ENCODE measurements around the gene MAZ. TPM values are rescaled to one million over a fixed set of nuclear protein-coding genes. Genes with fewer than 3 reads are reported as not detected.

MAZ gene
- total and polyA plus RNA-seq, 7 experiments from 2014 or later, result 36.9 to 424 (median 202) TPM

Other genes with a start within 250 kb of the MAZ start
- gene SPN, start 143.3 kb upstream of the MAZ start, total RNA-seq, result 100 to 1,000 TPM in 4 of 5 experiments, 10 to 100 TPM in 1; 79.5 to 333 (median 124) TPM
- gene SPN, start 143.3 kb upstream of the MAZ start, polyA plus RNA-seq, result 100 to 1,000 TPM in 1 of 2 donors, 10 to 100 TPM in 1; 96.0 to 183 TPM
- gene QPRT, start 127.3 kb upstream of the MAZ start, total RNA-seq, result 1 to 10 TPM in 3 of 5 experiments, under 1 TPM in 2; 0.57 to 6.5 (median 1.4) TPM
- gene QPRT, start 127.3 kb upstream of the MAZ start, polyA plus RNA-seq, result under 1 TPM; 0.54 to 0.66 TPM
- gene C16orf54, start 60.5 kb upstream of the MAZ start, total RNA-seq, result 100 to 1,000 TPM in 4 of 5 experiments, 10 to 100 TPM in 1; 63.9 to 228 (median 151) TPM
- gene C16orf54, start 60.5 kb upstream of the MAZ start, polyA plus RNA-seq, result 10 to 100 TPM; 43.2 to 44.1 TPM
- gene ZG16, start 28.3 kb upstream of the MAZ start, total RNA-seq, result not detected
- not detected for gene ZG16, start 28.3 kb upstream of the MAZ start, polyA plus RNA-seq
- gene KIF22, start 15.8 kb upstream of the MAZ start, total RNA-seq, result 100 to 1,000 TPM in 1 of 5 experiments, 10 to 100 TPM in 4; 62.5 to 141 (median 81.3) TPM
- 10 to 100 TPM; 36.9 to 50.7 TPM for gene KIF22, start 15.8 kb upstream of the MAZ start, polyA plus RNA-seq
- 1 to 10 TPM; 1.9 to 4.6 (median 2.8) TPM for gene PRRT2, start 5.7 kb downstream of the MAZ start, total RNA-seq
- under 1 TPM in 1 of 2 donors, not detected in 1; 0.07 TPM for gene PRRT2, start 5.7 kb downstream of the MAZ start, polyA plus RNA-seq
- gene PAGR1, start 9.6 kb downstream of the MAZ start, total RNA-seq, result 10 to 100 TPM; 17.5 to 42.0 (median 25.7) TPM
- gene PAGR1, start 9.6 kb downstream of the MAZ start, polyA plus RNA-seq, result 10 to 100 TPM; 54.0 to 62.6 TPM
- gene MVP, start 13.9 kb downstream of the MAZ start, total RNA-seq, result 100 to 1,000 TPM; 130 to 221 (median 150) TPM
- gene MVP, start 13.9 kb downstream of the MAZ start, polyA plus RNA-seq, result 100 to 1,000 TPM; 118 to 183 TPM
- 10 to 100 TPM; 36.5 to 92.0 (median 69.9) TPM for gene CDIPT, start 56.7 kb downstream of the MAZ start, total RNA-seq
- 100 to 1,000 TPM in 1 of 2 donors, 10 to 100 TPM in 1; 96.3 to 127 TPM for gene CDIPT, start 56.7 kb downstream of the MAZ start, polyA plus RNA-seq
- gene SEZ6L2, start 93.0 kb downstream of the MAZ start, total RNA-seq, result under 1 TPM in 1 of 5 experiments, not detected in 4; 0.19 TPM
- gene SEZ6L2, start 93.0 kb downstream of the MAZ start, polyA plus RNA-seq, result not detected
- under 1 TPM in 1 of 5 experiments, not detected in 4; 0.27 TPM for gene ASPHD1, start 94.0 kb downstream of the MAZ start, total RNA-seq
- not detected for gene ASPHD1, start 94.0 kb downstream of the MAZ start, polyA plus RNA-seq
- gene KCTD13, start 119.7 kb downstream of the MAZ start, total RNA-seq, result 10 to 100 TPM; 40.7 to 81.1 (median 45.9) TPM
- 10 to 100 TPM in 1 of 2 donors, 1 to 10 TPM in 1; 8.7 to 15.9 TPM for gene KCTD13, start 119.7 kb downstream of the MAZ start, polyA plus RNA-seq
- 10 to 100 TPM; 64.3 to 89.7 (median 74.0) TPM for gene TMEM219, start 155.6 kb downstream of the MAZ start, total RNA-seq
- 100 to 1,000 TPM; 205 to 212 TPM for gene TMEM219, start 155.6 kb downstream of the MAZ start, polyA plus RNA-seq
- 10 to 100 TPM; 19.4 to 48.5 (median 42.9) TPM for gene TAOK2, start 167.3 kb downstream of the MAZ start, total RNA-seq
- 1 to 10 TPM; 2.9 to 8.1 TPM for gene TAOK2, start 167.3 kb downstream of the MAZ start, polyA plus RNA-seq
- gene HIRIP3, start 189.1 kb downstream of the MAZ start, total RNA-seq, result 10 to 100 TPM; 14.4 to 37.6 (median 17.2) TPM
- gene HIRIP3, start 189.1 kb downstream of the MAZ start, polyA plus RNA-seq, result 10 to 100 TPM; 22.6 to 32.9 TPM
- gene INO80E, start 189.7 kb downstream of the MAZ start, total RNA-seq, result 100 to 1,000 TPM in 2 of 5 experiments, 10 to 100 TPM in 3; 71.7 to 141 (median 95.8) TPM
- 1 to 10 TPM; 4.3 to 9.3 TPM for gene INO80E, start 189.7 kb downstream of the MAZ start, polyA plus RNA-seq
- gene DOC2A, start 204.5 kb downstream of the MAZ start, total RNA-seq, result under 1 TPM in 2 of 5 experiments, not detected in 3; 0.46 to 0.54 TPM
- gene DOC2A, start 204.5 kb downstream of the MAZ start, polyA plus RNA-seq, result under 1 TPM in 1 of 2 donors, not detected in 1; 0.18 TPM
- gene C16orf92, start 216.7 kb downstream of the MAZ start, total RNA-seq, result not detected
- gene C16orf92, start 216.7 kb downstream of the MAZ start, polyA plus RNA-seq, result not detected
- gene TLCD3B, start 224.7 kb downstream of the MAZ start, total RNA-seq, result 1 to 10 TPM in 2 of 5 experiments, not detected in 3; 1.2 to 2.3 TPM
- not detected for gene TLCD3B, start 224.7 kb downstream of the MAZ start, polyA plus RNA-seq